Trophoblast cell (in vitro differentiated cells and primary cell): ENCODE data around the gene SLC19A1.
A peak's percentile ranks its signal among the peaks of the same experiment; 100 is the strongest.

Experiments
- DNase-seq, 2 donors: peaks; one replicate each; pipeline ENCODE4 v3.0.0-alpha.2; 2016
- H2AFZ ChIP-seq: 2 replicates; pipeline ENCODE4 v1.6.1; 2013; ENCODE audit warnings: low read length, moderate library complexity, mild to moderate bottlenecking; ENCODE audit not compliant: insufficient read depth, poor library complexity
- H2AK5ac ChIP-seq: 2 replicates; pipeline ENCODE4 v1.6.1; 2013; ENCODE audit warnings: mild to moderate bottlenecking, low read length
- H2BK120ac ChIP-seq: 2 replicates; pipeline ENCODE4 v1.6.1; 2013; ENCODE audit warnings: low read length, mild to moderate bottlenecking, moderate library complexity; ENCODE audit not compliant: insufficient read depth, poor library complexity
- H2BK12ac ChIP-seq: 2 replicates; pipeline ENCODE4 v1.6.1; 2013; ENCODE audit warnings: mild to moderate bottlenecking, low read length, moderate library complexity
- H2BK5ac ChIP-seq: 2 replicates; pipeline ENCODE4 v1.6.1; 2013; ENCODE audit warnings: low read length, low read depth, moderate library complexity, mild to moderate bottlenecking; ENCODE audit not compliant: poor library complexity
- H3K14ac ChIP-seq: 2 replicates; pipeline ENCODE4 v1.6.1; 2013; ENCODE audit warnings: mild to moderate bottlenecking, low read length
- H3K18ac ChIP-seq: 2 replicates; pipeline ENCODE4 v1.6.1; 2013; ENCODE audit warnings: mild to moderate bottlenecking, low read length
- H3K23ac ChIP-seq: 2 replicates; pipeline ENCODE4 v1.6.1; 2013; ENCODE audit warnings: low read length
- H3K27ac ChIP-seq: 2 replicates; pipeline ENCODE4 v1.5.1; 2013; ENCODE audit warnings: low read depth, mild to moderate bottlenecking, inconsistent platforms, low read length, moderate library complexity
- H3K27me3 ChIP-seq: 2 replicates; pipeline ENCODE4 v1.6.1; 2013; ENCODE audit warnings: inconsistent platforms, mild to moderate bottlenecking, low read length, moderate library complexity; ENCODE audit not compliant: insufficient read depth
- H3K36me3 ChIP-seq, 2 experiments: 1 replicate in 1 of 2; 2 replicates in 1 of 2; pipeline ENCODE4 v1.6.1; 2013; ENCODE audit warnings: low read length in 2 of 2, mild to moderate bottlenecking in 2 of 2, moderate library complexity in 1 of 2; ENCODE audit not compliant: insufficient read depth in 2 of 2, control insufficient read depth in 1 of 2
- H3K4ac ChIP-seq: 2 replicates; pipeline ENCODE4 v1.6.1; 2013; ENCODE audit warnings: low read depth, mild to moderate bottlenecking, low read length, moderate library complexity
- H3K4me1 ChIP-seq, 2 experiments: 1 replicate in 1 of 2; 2 replicates in 1 of 2; pipeline ENCODE4 v1.6.1; 2013; ENCODE audit warnings: low read length in 2 of 2, mild to moderate bottlenecking in 2 of 2, moderate library complexity in 1 of 2; ENCODE audit not compliant: insufficient read depth in 2 of 2, control insufficient read depth in 1 of 2
- H3K4me2 ChIP-seq: 2 replicates; pipeline ENCODE4 v1.6.1; 2013; ENCODE audit warnings: inconsistent platforms, mild to moderate bottlenecking, low read length, moderate library complexity
- H3K4me3 ChIP-seq: 2 replicates; pipeline ENCODE4 v1.5.1; 2013; ENCODE audit warnings: mild to moderate bottlenecking, low read depth, low read length, inconsistent platforms
- H3K79me1 ChIP-seq: one replicate; pipeline ENCODE4 v1.6.1; 2013; ENCODE audit warnings: low read length
- H3K79me2 ChIP-seq: 2 replicates; pipeline ENCODE4 v1.6.1; 2013; ENCODE audit warnings: low read length, mild to moderate bottlenecking; ENCODE audit not compliant: control insufficient read depth, insufficient read depth, poor library complexity
- H3K9ac ChIP-seq: 2 replicates; pipeline ENCODE4 v1.6.1; 2013; ENCODE audit warnings: mild to moderate bottlenecking, low read length
- H3K9me3 ChIP-seq: 2 replicates; pipeline ENCODE4 v1.6.1; 2013; ENCODE audit warnings: low read depth, mild to moderate bottlenecking, control low read depth, inconsistent platforms, low read length; ENCODE audit not compliant: insufficient read depth
- H4K12ac ChIP-seq: 2 replicates; pipeline ENCODE4 v1.6.1; 2013; ENCODE audit warnings: low read depth, mild to moderate bottlenecking, low read length, moderate library complexity
- H4K8ac ChIP-seq: 2 replicates; pipeline ENCODE4 v1.6.1; 2013; ENCODE audit warnings: low read depth, mild to moderate bottlenecking, low read length, moderate library complexity
- H4K91ac ChIP-seq: one replicate; pipeline ENCODE4 v1.6.1; 2013; ENCODE audit warnings: low read depth, mild to moderate bottlenecking, low read length, moderate library complexity
- WGBS: extraction: QIAGEN DNeasy Blood & Tissue Kit; methylation state at CpG from one replicate; pipeline ENCODE4 v1.1.7; 2013; ENCODE audit warnings: missing lambda C conversion rate; ENCODE audit not compliant: insufficient read length, insufficient coverage; ENCODE audit errors: extremely low coverage; 5-methylcytosine and 5-hydroxymethylcytosine counted together

SLC19A1 gene

DNA sequence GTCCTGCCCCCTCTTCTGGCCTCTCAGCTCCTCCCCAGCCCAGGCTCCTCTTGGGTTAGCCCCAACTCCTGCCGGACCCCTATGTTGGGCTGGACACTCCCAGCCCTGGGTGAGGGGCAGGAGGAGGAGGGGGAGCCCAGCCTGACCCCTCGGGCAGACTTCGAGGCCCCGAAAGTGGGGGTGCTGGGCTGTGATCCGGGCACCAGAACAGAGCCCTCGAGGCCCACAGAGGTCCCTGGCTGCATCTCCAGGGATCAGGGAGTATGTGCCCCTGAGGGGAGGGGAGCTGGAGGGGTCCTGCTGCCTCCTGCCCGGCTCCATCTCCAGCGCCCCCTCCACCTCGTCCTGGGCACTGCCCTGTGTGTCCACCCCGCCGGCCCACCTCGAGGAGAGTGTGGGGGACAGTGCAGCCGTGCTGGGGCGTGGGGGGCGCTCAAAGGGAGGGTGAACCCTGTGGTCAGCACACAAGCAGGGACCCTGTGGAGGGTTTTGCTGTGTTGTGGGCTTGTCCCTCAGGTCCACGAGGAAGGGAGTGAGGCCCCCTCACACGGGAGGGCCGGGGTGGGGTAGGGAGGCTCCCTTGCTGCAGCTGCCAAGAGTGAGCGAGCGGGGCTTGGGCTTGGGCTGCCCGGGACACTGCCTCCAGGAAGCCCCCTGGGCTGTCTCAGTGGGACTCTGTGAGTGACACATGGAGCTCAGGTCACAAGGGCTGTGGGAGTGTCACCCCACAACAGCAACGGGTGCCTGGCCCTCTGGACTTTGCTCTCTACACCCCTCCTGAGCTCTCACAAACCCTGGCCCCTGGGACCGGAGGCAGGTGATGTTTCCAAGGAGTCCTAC is 82.8 kb downstream of the SLC19A1 start:
- Histone ChIP-seq H3K36me3 (peaks cover 36 to 38% of the 10 kb centered on the region in 2 experiments), H3K79me1 (no peaks in the 10 kb centered on the region), H3K9me3 (peaks cover 9% of the 10 kb centered on the region), H3K4me2 (no peak overlapping the region), H3K14ac (no peak overlapping the region), H2AFZ (no peak overlapping the region), H2AK5ac (no peak overlapping the region), H3K27me3 (no peaks in the 10 kb centered on the region), H2BK5ac (no peak overlapping the region), H3K18ac (no peak overlapping the region), H3K79me2 (no peaks in the 10 kb centered on the region), H3K4ac (no peak overlapping the region), H2BK12ac (no peak overlapping the region), H3K9ac (no peak overlapping the region), H3K4me1 (peaks cover 2 to 3% of the 10 kb centered on the region in 2 experiments), H3K4me3 (no peak overlapping the region), H4K12ac (no peak overlapping the region), H4K91ac (no peak overlapping the region), H3K23ac (no peak overlapping the region), H4K8ac (no peak overlapping the region), H2BK120ac (no peak overlapping the region), H3K27ac (no peak overlapping the region)
- DNase-seq, result no peak
- WGBS, result no CpG with 5 or more reads among the region's 23 CpGs

GRCh38 chr21:45458281-45459170 is 83.7 kb downstream of the SLC19A1 start:
- Histone ChIP-seq H3K79me1 (no peaks in the 10 kb centered on the region), H4K12ac (no peak overlapping the region), H2BK120ac (no peak overlapping the region), H2AFZ (no peak overlapping the region), H3K79me2 (no peaks in the 10 kb centered on the region), H3K23ac (no peak overlapping the region), H3K4ac (no peak overlapping the region), H2BK5ac (no peak overlapping the region), H3K14ac (no peak overlapping the region), H4K8ac (no peak overlapping the region), H3K4me1 (peaks cover 3 to 5% of the 10 kb centered on the region in 2 experiments), H3K18ac (peak overlapping the region; percentile 30), H4K91ac (no peak overlapping the region), H3K4me3 (no peak overlapping the region), H3K9ac (no peak overlapping the region), H2AK5ac (no peak overlapping the region), H2BK12ac (no peak overlapping the region), H3K27ac (no peak overlapping the region), H3K9me3 (peaks cover 9% of the 10 kb centered on the region), H3K4me2 (no peak overlapping the region), H3K36me3 (peaks cover 35 to 36% of the 10 kb centered on the region in 2 experiments), H3K27me3 (no peaks in the 10 kb centered on the region)
- no peak for DNase-seq
- WGBS, result no CpG with 5 or more reads among the region's 30 CpGs

DNA sequence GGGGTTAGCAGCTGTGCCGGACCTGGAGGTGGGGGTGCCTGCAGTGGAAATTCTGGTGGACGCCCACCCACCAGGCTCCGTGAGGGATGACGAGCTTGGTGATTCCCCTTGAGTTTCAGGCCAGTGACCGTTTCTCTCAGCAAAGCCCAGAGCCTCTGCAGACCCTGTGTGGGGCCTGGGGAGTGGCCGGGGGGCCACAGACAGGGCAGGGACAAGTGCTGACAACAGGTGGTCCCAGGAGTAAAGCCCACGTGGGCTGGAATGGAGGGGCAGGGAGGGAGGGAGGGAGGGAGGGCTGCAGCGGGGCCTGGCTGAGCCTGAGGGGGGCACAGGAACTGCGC is 84.4 kb downstream of the SLC19A1 start:
- no peak for DNase-seq
- Histone ChIP-seq H3K23ac (no peak overlapping the region), H3K27me3 (no peaks in the 10 kb centered on the region), H2BK12ac (no peak overlapping the region), H2AFZ (no peak overlapping the region), H2BK5ac (no peak overlapping the region), H3K4me3 (no peak overlapping the region), H3K14ac (no peak overlapping the region), H3K9ac (peak overlapping the region; percentile 20), H3K18ac (no peak overlapping the region), H3K36me3 (peaks cover 33 to 35% of the 10 kb centered on the region in 2 experiments), H4K12ac (no peak overlapping the region), H2AK5ac (no peak overlapping the region), H2BK120ac (no peak overlapping the region), H4K91ac (no peak overlapping the region), H3K4me2 (no peak overlapping the region), H4K8ac (no peak overlapping the region), H3K79me1 (no peaks in the 10 kb centered on the region), H3K27ac (no peak overlapping the region), H3K9me3 (peaks cover 8% of the 10 kb centered on the region), H3K4ac (no peak overlapping the region), H3K79me2 (no peaks in the 10 kb centered on the region), H3K4me1 (peaks cover 3 to 9% of the 10 kb centered on the region in 2 experiments)
- no CpG with 5 or more reads among the region's 9 CpGs for WGBS

GRCh38 chr21:45457161-45457831 is 84.9 kb downstream of the SLC19A1 start:
- WGBS, result no CpG with 5 or more reads among the region's 25 CpGs
- H3K4ac ChIP-seq, result no peak overlapping the region
- no peak overlapping the region for H3K4me2 ChIP-seq
- H2BK5ac ChIP-seq, result no peak overlapping the region
- H3K9me3 ChIP-seq, result peaks cover 8% of the 10 kb centered on the region
- H4K8ac ChIP-seq, result no peak overlapping the region
- no peaks in the 10 kb centered on the region for H3K79me2 ChIP-seq
- no peak overlapping the region for H3K4me3 ChIP-seq
- no peaks in the 10 kb centered on the region for H3K27me3 ChIP-seq
- no peak overlapping the region for H3K27ac ChIP-seq
- H3K79me1 ChIP-seq, result no peaks in the 10 kb centered on the region
- H3K36me3 ChIP-seq, result peaks cover 33 to 35% of the 10 kb centered on the region in 2 experiments
- peak overlapping the region; percentile 10 for H3K18ac ChIP-seq
- H2BK12ac ChIP-seq, result no peak overlapping the region
- H3K14ac ChIP-seq, result no peak overlapping the region
- H3K9ac ChIP-seq, result peak overlapping the region; percentile 20
- no peak for DNase-seq
- H2BK120ac ChIP-seq, result no peak overlapping the region
- peaks cover 3 to 9% of the 10 kb centered on the region in 2 experiments for H3K4me1 ChIP-seq
- H4K12ac ChIP-seq, result no peak overlapping the region
- H3K23ac ChIP-seq, result no peak overlapping the region
- H2AK5ac ChIP-seq, result no peak overlapping the region
- H2AFZ ChIP-seq, result no peak overlapping the region
- no peak overlapping the region for H4K91ac ChIP-seq
